HG03460 (cell line): ENCODE results near the gene KIRREL3.

ENCODE experiments used
- ATAC-seq: cut with Tn5 transposase; IDR thresholded peaks from one replicate; pipeline ENCODE4 v1.9.1; 2021; ENCODE audit not compliant: unreplicated experiment

KIRREL3 gene

GRCh38 chr11:126746443-126746842 lies 254.1 kb downstream of the KIRREL3 start:
- no peak for ATAC-seq

GRCh38 chr11:126744699-126745098 lies 255.9 kb downstream of the KIRREL3 start:
- ATAC-seq, result no peak

- ATAC-seq, result no peak
Observed at GRCh38 chr11:126743628-126744027, 256.9 kb downstream of the KIRREL3 start.

GRCh38 chr11:126742582-126742981 lies 258.0 kb downstream of the KIRREL3 start:
- no peak for ATAC-seq

- no peak for ATAC-seq
Observed at GRCh38 chr11:126740846-126741245, 259.7 kb downstream of the KIRREL3 start.

- ATAC-seq, result no peak
Observed at GRCh38 chr11:126739499-126740145, 260.9 kb downstream of the KIRREL3 start.

- ATAC-seq, result no peak
Observed at GRCh38 chr11:126738295-126739031, 262.1 kb downstream of the KIRREL3 start.

- ATAC-seq, result no peak
Observed at GRCh38 chr11:126736682-126737572, 263.6 kb downstream of the KIRREL3 start.

- ATAC-seq, result no peak
Observed at GRCh38 chr11:126734752-126735151, 265.8 kb downstream of the KIRREL3 start.

- ATAC-seq, result no peak
Observed at GRCh38 chr11:126733685-126734084, 266.9 kb downstream of the KIRREL3 start.

- peak; percentile 58 for ATAC-seq
Observed at GRCh38 chr11:126732981-126733380, 267.6 kb downstream of the KIRREL3 start.

- ATAC-seq, result no peak
Observed at GRCh38 chr11:126731576-126732142, 268.9 kb downstream of the KIRREL3 start.

- ATAC-seq, result no peak
Observed at GRCh38 chr11:126727381-126727780, 273.2 kb downstream of the KIRREL3 start.

GRCh38 chr11:126725521-126725920 lies 275.0 kb downstream of the KIRREL3 start:
- no peak for ATAC-seq

- no peak for ATAC-seq
Observed at GRCh38 chr11:126725043-126725442, 275.5 kb downstream of the KIRREL3 start.

- no peak for ATAC-seq
Observed at GRCh38 chr11:126723665-126724045, 276.9 kb downstream of the KIRREL3 start.

- ATAC-seq, result no peak
Observed at GRCh38 chr11:126722956-126723664, 277.5 kb downstream of the KIRREL3 start.

- ATAC-seq, result no peak
Observed at GRCh38 chr11:126722006-126722736, 278.4 kb downstream of the KIRREL3 start.

- ATAC-seq, result no peak
Observed at GRCh38 chr11:126720539-126721235, 279.9 kb downstream of the KIRREL3 start.
